Raji (cell line): ENCODE measurements around the gene GADD45B.

ENCODE experiments used
- POLR2A ChIP-seq: IDR thresholded peaks from 2 replicates; pipeline ENCODE4 v1.6.1; 2011; ENCODE audit warnings: low read depth, low read length, control low read depth; ENCODE audit not compliant: insufficient read depth

Gene GADD45B

GRCh38 chr19:2511991-2512390 lies 36.1 kb downstream of the GADD45B start:
- TF ChIP-seq POLR2A: no peak

GRCh38 chr19:2512523-2513431 lies 36.9 kb downstream of the GADD45B start:
- no peak for TF ChIP-seq POLR2A

GRCh38 chr19:2514981-2515518 lies 39.1 kb downstream of the GADD45B start:
- TF ChIP-seq POLR2A: no peak

GRCh38 chr19:2516727-2517126 lies 40.8 kb downstream of the GADD45B start:
- TF ChIP-seq POLR2A: no peak

GRCh38 chr19:2517881-2518601 lies 42.1 kb downstream of the GADD45B start:
- TF ChIP-seq POLR2A: no peak

GRCh38 chr19:2519482-2519881 lies 43.6 kb downstream of the GADD45B start:
- TF ChIP-seq POLR2A: no peak

- TF ChIP-seq POLR2A: no peak
Observed at GRCh38 chr19:2523630-2524311, 47.8 kb downstream of the GADD45B start.

GRCh38 chr19:2524361-2524839 lies 48.5 kb downstream of the GADD45B start:
- no peak for TF ChIP-seq POLR2A

- TF ChIP-seq POLR2A: no peak
Observed at GRCh38 chr19:2524840-2525723, 49.2 kb downstream of the GADD45B start.

- TF ChIP-seq POLR2A: no peak
Observed at GRCh38 chr19:2527171-2527570, 51.2 kb downstream of the GADD45B start.

GRCh38 chr19:2527686-2528085 lies 51.8 kb downstream of the GADD45B start:
- no peak for TF ChIP-seq POLR2A
